Measurements from ENCODE around the gene APOOL. TPM values are rescaled to one million over a fixed set of nuclear protein-coding genes. Genes with fewer than 3 reads are reported as not detected.

The APOOL gene
- total and polyA plus RNA-seq, 10 of the 15 experiments (the other 5 are each of a cell fraction or from before 2014, with no cell fraction given): 4.4 to 14.7 (median 7.7) TPM

DNA sequence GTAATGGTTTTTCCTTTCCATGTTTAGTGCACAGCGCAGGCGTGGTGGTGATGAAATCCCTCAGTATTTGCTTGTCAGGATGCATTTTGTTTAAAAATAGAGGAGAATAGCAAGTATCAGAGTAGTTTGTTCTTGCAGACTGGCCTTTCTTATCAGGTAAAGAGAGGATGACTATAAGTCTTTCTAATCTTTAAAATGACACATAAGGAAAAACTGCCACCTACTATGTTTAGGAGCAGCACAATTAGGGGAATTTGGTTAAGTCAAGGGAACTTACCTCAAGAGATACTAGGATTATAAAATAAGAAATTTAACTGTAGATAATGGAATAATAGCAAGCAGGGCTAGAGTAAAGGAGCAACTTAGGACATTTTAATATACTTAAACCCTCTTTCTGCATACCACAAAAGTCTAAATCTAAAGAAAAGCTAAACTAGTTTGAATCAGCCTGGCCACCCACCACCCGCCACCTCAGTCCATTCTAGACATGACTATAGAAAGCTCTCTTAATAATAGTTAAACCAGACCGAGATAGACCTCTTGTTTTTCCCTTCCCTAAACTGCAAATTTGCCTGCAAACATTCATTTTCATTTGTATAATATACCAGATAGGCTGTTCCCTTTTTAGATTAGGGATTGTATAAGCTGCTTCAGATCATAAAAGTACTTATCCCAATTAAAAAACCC, 62.0 kb downstream of the APOOL start:
- POLR2A ChIA-PET: no interaction called here
- in situ Hi-C loops (cut with MboI): no loop called here
- TF ChIP-seq ESRRA (IDR thresholded peaks at IDR 0.05; ENCODE audit: low read length) (no peak), YBX1 (IDR thresholded peaks at IDR 0.05) (no peak), FOXM1 (IDR thresholded peaks at IDR 0.05; ENCODE audit: low read depth, low read length) (no peak), RAD21 (IDR thresholded peaks at IDR 0.05; ENCODE audit: insufficient read depth, low read depth, low read length) (no peak), CHD2 (IDR thresholded peaks at IDR 0.05; ENCODE audit: borderline replicate concordance, low read depth, low read length) (no peak), KDM1A (IDR thresholded peaks at IDR 0.05; ENCODE audit: borderline replicate concordance) (no peak), ZNF622 (IDR thresholded peaks at IDR 0.05) (no peak), FOXK2 (IDR thresholded peaks at IDR 0.05) (no peak), KLF5 (IDR thresholded peaks at IDR 0.05; ENCODE audit: partially characterized antibody) (no peak), STAT1 (conservative IDR thresholded peaks at IDR 0.05) (no peak), RELA (IDR thresholded peaks at IDR 0.05; ENCODE audit: borderline replicate concordance, partially characterized antibody) (no peak), BACH1 (IDR thresholded peaks at IDR 0.05; ENCODE audit: borderline replicate concordance) (no peak), CREM (IDR thresholded peaks at IDR 0.05; ENCODE audit: low read depth) (no peak)
- TF ChIP-seq, protein P1, sequence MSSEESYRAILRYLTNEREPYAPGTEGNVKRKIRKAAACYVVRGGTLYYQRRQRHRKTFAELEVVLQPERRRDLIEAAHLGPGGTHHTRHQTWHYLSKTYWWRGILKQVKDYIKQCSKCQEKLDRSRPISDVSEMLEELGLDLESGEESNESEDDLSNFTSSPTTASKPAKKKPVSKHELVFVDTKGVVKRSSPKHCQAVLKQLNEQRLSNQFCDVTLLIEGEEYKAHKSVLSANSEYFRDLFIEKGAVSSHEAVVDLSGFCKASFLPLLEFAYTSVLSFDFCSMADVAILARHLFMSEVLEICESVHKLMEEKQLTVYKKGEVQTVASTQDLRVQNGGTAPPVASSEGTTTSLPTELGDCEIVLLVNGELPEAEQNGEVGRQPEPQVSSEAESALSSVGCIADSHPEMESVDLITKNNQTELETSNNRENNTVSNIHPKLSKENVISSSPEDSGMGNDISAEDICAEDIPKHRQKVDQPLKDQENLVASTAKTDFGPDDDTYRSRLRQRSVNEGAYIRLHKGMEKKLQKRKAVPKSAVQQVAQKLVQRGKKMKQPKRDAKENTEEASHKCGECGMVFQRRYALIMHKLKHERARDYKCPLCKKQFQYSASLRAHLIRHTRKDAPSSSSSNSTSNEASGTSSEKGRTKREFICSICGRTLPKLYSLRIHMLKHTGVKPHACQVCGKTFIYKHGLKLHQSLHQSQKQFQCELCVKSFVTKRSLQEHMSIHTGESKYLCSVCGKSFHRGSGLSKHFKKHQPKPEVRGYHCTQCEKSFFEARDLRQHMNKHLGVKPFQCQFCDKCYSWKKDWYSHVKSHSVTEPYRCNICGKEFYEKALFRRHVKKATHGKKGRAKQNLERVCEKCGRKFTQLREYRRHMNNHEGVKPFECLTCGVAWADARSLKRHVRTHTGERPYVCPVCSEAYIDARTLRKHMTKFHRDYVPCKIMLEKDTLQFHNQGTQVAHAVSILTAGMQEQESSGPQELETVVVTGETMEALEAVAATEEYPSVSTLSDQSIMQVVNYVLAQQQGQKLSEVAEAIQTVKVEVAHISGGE (CRISPR knock-in tag; IDR thresholded peaks at IDR 0.05): no peak
- TF ChIP-seq, protein P2, sequence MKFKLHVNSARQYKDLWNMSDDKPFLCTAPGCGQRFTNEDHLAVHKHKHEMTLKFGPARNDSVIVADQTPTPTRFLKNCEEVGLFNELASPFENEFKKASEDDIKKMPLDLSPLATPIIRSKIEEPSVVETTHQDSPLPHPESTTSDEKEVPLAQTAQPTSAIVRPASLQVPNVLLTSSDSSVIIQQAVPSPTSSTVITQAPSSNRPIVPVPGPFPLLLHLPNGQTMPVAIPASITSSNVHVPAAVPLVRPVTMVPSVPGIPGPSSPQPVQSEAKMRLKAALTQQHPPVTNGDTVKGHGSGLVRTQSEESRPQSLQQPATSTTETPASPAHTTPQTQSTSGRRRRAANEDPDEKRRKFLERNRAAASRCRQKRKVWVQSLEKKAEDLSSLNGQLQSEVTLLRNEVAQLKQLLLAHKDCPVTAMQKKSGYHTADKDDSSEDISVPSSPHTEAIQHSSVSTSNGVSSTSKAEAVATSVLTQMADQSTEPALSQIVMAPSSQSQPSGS (IDR thresholded peaks at IDR 0.05; ENCODE audit: low read length): no peak
- TF ChIP-seq, protein P3, sequence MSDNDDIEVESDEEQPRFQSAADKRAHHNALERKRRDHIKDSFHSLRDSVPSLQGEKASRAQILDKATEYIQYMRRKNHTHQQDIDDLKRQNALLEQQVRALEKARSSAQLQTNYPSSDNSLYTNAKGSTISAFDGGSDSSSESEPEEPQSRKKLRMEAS (IDR thresholded peaks at IDR 0.05; ENCODE audit: low read depth, low read length): no peak
- TF ChIP-seq, protein P4, sequence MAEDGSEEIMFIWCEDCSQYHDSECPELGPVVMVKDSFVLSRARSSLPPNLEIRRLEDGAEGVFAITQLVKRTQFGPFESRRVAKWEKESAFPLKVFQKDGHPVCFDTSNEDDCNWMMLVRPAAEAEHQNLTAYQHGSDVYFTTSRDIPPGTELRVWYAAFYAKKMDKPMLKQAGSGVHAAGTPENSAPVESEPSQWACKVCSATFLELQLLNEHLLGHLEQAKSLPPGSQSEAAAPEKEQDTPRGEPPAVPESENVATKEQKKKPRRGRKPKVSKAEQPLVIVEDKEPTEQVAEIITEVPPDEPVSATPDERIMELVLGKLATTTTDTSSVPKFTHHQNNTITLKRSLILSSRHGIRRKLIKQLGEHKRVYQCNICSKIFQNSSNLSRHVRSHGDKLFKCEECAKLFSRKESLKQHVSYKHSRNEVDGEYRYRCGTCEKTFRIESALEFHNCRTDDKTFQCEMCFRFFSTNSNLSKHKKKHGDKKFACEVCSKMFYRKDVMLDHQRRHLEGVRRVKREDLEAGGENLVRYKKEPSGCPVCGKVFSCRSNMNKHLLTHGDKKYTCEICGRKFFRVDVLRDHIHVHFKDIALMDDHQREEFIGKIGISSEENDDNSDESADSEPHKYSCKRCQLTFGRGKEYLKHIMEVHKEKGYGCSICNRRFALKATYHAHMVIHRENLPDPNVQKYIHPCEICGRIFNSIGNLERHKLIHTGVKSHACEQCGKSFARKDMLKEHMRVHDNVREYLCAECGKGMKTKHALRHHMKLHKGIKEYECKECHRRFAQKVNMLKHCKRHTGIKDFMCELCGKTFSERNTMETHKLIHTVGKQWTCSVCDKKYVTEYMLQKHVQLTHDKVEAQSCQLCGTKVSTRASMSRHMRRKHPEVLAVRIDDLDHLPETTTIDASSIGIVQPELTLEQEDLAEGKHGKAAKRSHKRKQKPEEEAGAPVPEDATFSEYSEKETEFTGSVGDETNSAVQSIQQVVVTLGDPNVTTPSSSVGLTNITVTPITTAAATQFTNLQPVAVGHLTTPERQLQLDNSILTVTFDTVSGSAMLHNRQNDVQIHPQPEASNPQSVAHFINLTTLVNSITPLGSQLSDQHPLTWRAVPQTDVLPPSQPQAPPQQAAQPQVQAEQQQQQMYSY (CRISPR knock-in tag; IDR thresholded peaks at IDR 0.05): no peak
- H3K27me3 ChIP-seq (replicated peaks in 1 of 2; ENCODE audit: control insufficient read depth in 2 of 2, insufficient read depth in 2 of 2, low read length in 1 of 2): no peaks in the 10 kb centered on the region
- no peaks in the 10 kb centered on the region for H3K79me2 ChIP-seq (ENCODE audit: control insufficient read depth, insufficient read depth, low read length)
- H4K20me1 ChIP-seq (ENCODE audit: control insufficient read depth, insufficient read depth): no peaks in the 10 kb centered on the region
- H3K9me3 ChIP-seq (replicated peaks; ENCODE audit: control insufficient read depth, insufficient read depth, low read length): no peaks in the 10 kb centered on the region
- no peak overlapping the region for H3K4me2 ChIP-seq (ENCODE audit: control insufficient read depth, insufficient read depth)
- ATAC-seq (peak; percentile 31; the same call in 2 of the 3 replicates), FAIRE-seq (no peak), DNase-seq (ENCODE audit: low read depth, low spot score) (no peak)
- CTCF ChIA-PET: interaction anchor here (0.8 to 1.3 kb wide), 3 partner anchors 9 to 19 kb away, joined by 3 to 8 read pairs (median 4); no protein-coding TSS in a partner anchor
- SMC1A ChIA-PET (ENCODE audit: uncharacterized antibody, unreplicated experiment): interaction anchor here (1.2 kb wide), 1 partner anchor 8 kb away, joined by 3 read pairs; no protein-coding TSS in a partner anchor
- H2AFZ ChIP-seq (ENCODE audit: control insufficient read depth, low read depth, low read length): no peak overlapping the region
- no peak overlapping the region for H3K27ac ChIP-seq (ENCODE audit: control insufficient read depth, insufficient read depth)
- no TSS peak for BruUV-seq (replicated peaks)
- no peak overlapping the region for H3K9ac ChIP-seq (ENCODE audit: control insufficient read depth, insufficient read depth, low read length)
- no peaks in the 10 kb centered on the region for H3K4me1 ChIP-seq (ENCODE audit: control insufficient read depth, insufficient read depth, low read length)
- H3K36me3 ChIP-seq (ENCODE audit: control insufficient read depth in 2 of 2, insufficient read depth in 2 of 2, low read length in 1 of 2): no peaks in the 10 kb centered on the region
- WGBS (ENCODE audit: insufficient coverage, insufficient replicate concordance, low lambda C conversion rate, missing lambda C conversion rate): 2% methylated on average over 4 of the region's 4 CpGs
- RAD21 ChIA-PET (ENCODE audit: unreplicated experiment): no interaction called here
- intact Hi-C loops (cut with micrococcal nuclease; ENCODE audit: unreplicated experiment): no loop called here
- H3K4me3 ChIP-seq: no peak overlapping the region
